DND-41 (cell line): ENCODE data around the gene SUPT6H.

ENCODE experiments used
- ATAC-seq: fragments of 200-7000 bp; cut with Tn5 transposase; 3 replicates; pipeline ENCODE4 v1.9.1; 2021; ENCODE audit warnings: low read depth; ENCODE audit not compliant: insufficient read depth
- DNase-seq: peaks from one replicate; pipeline ENCODE4 v3.0.0-alpha.2; 2020
- H2AFZ ChIP-seq: 2 replicates; pipeline ENCODE4 v1.6.0; 2012; ENCODE audit warnings: low read depth, low read length
- H3K27ac ChIP-seq: 2 replicates; pipeline ENCODE4 v1.5.1; 2012; ENCODE audit warnings: low read length, inconsistent platforms
- H3K27me3 ChIP-seq: fragments of 200-600 bp; sonication (generic); 2 replicates; pipeline ENCODE4 v1.6.0; 2012; ENCODE audit warnings: low read length, mild to moderate bottlenecking, inconsistent platforms; ENCODE audit not compliant: insufficient read depth, poor library complexity
- H3K36me3 ChIP-seq: 2 replicates; pipeline ENCODE4 v1.5.1; 2012; ENCODE audit warnings: low read length, inconsistent platforms; ENCODE audit not compliant: insufficient read depth
- H3K4me1 ChIP-seq: 2 replicates; pipeline ENCODE4 v1.5.1; 2012; ENCODE audit warnings: mild to moderate bottlenecking, low read length; ENCODE audit not compliant: insufficient read depth
- H3K4me2 ChIP-seq: 2 replicates; pipeline ENCODE4 v1.6.0; 2012; ENCODE audit warnings: mild to moderate bottlenecking, moderate library complexity, low read length, inconsistent platforms; ENCODE audit not compliant: insufficient read depth
- H3K4me3 ChIP-seq, 2 experiments: fragments of 200-600 bp in 1 of 2; shearing (Covaris generic) in 1 of 2; 2 replicates each; pipeline ENCODE4 v1.5.1; 2012 to 2016; ENCODE audit warnings: inconsistent platforms in 2 of 2, low read length in 2 of 2, mild to moderate bottlenecking in 2 of 2, low read depth in 1 of 2, moderate library complexity in 1 of 2
- H3K79me2 ChIP-seq: 2 replicates; pipeline ENCODE4 v1.6.0; 2012; ENCODE audit warnings: low read length, inconsistent platforms; ENCODE audit not compliant: insufficient read depth
- H3K9ac ChIP-seq: 2 replicates; pipeline ENCODE4 v1.6.0; 2012; ENCODE audit warnings: low read depth, mild to moderate bottlenecking, inconsistent platforms, low read length, moderate library complexity
- H3K9me3 ChIP-seq: 2 replicates; pipeline ENCODE4 v1.5.1; 2012; ENCODE audit warnings: low read length, moderate library complexity, mild to moderate bottlenecking, inconsistent platforms; ENCODE audit not compliant: insufficient read depth, severe bottlenecking
- H4K20me1 ChIP-seq: 2 replicates; pipeline ENCODE4 v1.6.0; 2012; ENCODE audit warnings: low read length; ENCODE audit not compliant: insufficient read depth
- CTCF ChIP-seq: IDR thresholded peaks from 2 replicates; pipeline ENCODE4 v1.5.1; 2012; ENCODE audit warnings: borderline replicate concordance, low read length, moderate library complexity, mild to moderate bottlenecking; ENCODE audit not compliant: poor library complexity, severe bottlenecking; ENCODE audit errors: extremely low read depth
- EZH2 ChIP-seq: IDR thresholded peaks from 3 replicates; pipeline ENCODE4 v1.6.1; 2012; ENCODE audit warnings: borderline replicate concordance, low read depth, mild to moderate bottlenecking, moderate library complexity, low read length, inconsistent platforms; ENCODE audit not compliant: severe bottlenecking

The SUPT6H gene

GRCh38 chr17:28698253-28698941 lies 36.4 kb downstream of the SUPT6H start:
- Histone ChIP-seq H3K4me1 (no peaks in the 10 kb centered on the region), H3K4me2 (no peak overlapping the region), H3K9me3 (no peaks in the 10 kb centered on the region), H3K79me2 (no peaks in the 10 kb centered on the region), H3K9ac (no peak overlapping the region), H3K36me3 (peaks cover 100% of the 10 kb centered on the region), H3K4me3 (no peak overlapping the region), H3K27me3 (no peaks in the 10 kb centered on the region), H4K20me1 (no peaks in the 10 kb centered on the region), H3K27ac (no peak overlapping the region), H2AFZ (no peak overlapping the region)
- DNase-seq: no peak
- ATAC-seq: no peak
- TF ChIP-seq EZH2 (no peak), CTCF (no peak)

DNA sequence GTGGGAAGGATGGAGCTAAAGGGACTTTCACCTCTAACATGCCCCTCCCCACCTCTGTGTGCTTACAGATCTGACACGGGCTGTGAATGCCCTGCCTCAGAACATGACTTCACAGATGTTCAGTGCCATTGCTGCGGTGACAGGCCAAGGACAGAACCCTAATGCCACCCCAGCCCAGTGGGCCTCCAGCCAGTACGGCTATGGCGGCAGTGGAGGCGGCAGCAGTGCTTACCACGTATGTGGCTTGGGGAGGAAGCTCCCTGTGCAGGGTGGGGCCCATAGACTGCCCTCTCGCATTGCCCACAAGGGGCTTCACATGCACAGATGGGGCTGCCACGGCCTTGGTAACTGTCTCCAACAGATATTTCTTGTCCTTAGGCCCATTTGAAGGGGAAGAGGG lies 38.3 kb downstream of the SUPT6H start:
- no peaks in the 10 kb centered on the region for H3K79me2 ChIP-seq
- TF ChIP-seq EZH2: no peak
- no peak for TF ChIP-seq CTCF
- DNase-seq (no peak), ATAC-seq (no peak)
- H3K4me2 ChIP-seq: no peak overlapping the region
- H3K4me3 ChIP-seq: no peak overlapping the region
- H3K27me3 ChIP-seq: no peaks in the 10 kb centered on the region
- H3K9ac ChIP-seq: no peak overlapping the region
- no peak overlapping the region for H3K27ac ChIP-seq
- no peak overlapping the region for H2AFZ ChIP-seq
- peaks cover 87% of the 10 kb centered on the region for H3K36me3 ChIP-seq
- H4K20me1 ChIP-seq: 0 out of 2 replicates have a peak, but pooled peaks cover 4% of the 10 kb centered on the region
- H3K9me3 ChIP-seq: no peaks in the 10 kb centered on the region
- no peaks in the 10 kb centered on the region for H3K4me1 ChIP-seq

- no peaks in the 10 kb centered on the region for H3K79me2 ChIP-seq
- H3K36me3 ChIP-seq: peaks cover 81% of the 10 kb centered on the region
- ATAC-seq (no peak), DNase-seq (no peak)
- H3K27me3 ChIP-seq: no peaks in the 10 kb centered on the region
- H3K9me3 ChIP-seq: no peaks in the 10 kb centered on the region
- H3K9ac ChIP-seq: no peak overlapping the region
- no peaks in the 10 kb centered on the region for H3K4me1 ChIP-seq
- no peak overlapping the region for H2AFZ ChIP-seq
- TF ChIP-seq EZH2 (no peak), CTCF (no peak)
- no peak overlapping the region for H3K4me3 ChIP-seq
- 0 out of 2 replicates have a peak, but pooled peaks cover 4% of the 10 kb centered on the region for H4K20me1 ChIP-seq
- no peak overlapping the region for H3K4me2 ChIP-seq
- H3K27ac ChIP-seq: no peak overlapping the region
Observed at GRCh38 chr17:28700830-28701492, 39.0 kb downstream of the SUPT6H start.
